DND-41 (cell line): Measurements from ENCODE around the gene CAVIN2.

Experiments
- ATAC-seq: fragments of 200-7000 bp; cut with Tn5 transposase; 3 replicates; pipeline ENCODE4 v1.9.1; 2021; ENCODE audit warnings: low read depth; ENCODE audit not compliant: insufficient read depth
- DNase-seq: peaks from one replicate; pipeline ENCODE4 v3.0.0-alpha.2; 2020
- H2AFZ ChIP-seq: 2 replicates; pipeline ENCODE4 v1.6.0; 2012; ENCODE audit warnings: low read depth, low read length
- H3K27ac ChIP-seq: 2 replicates; pipeline ENCODE4 v1.5.1; 2012; ENCODE audit warnings: low read length, inconsistent platforms
- H3K27me3 ChIP-seq: fragments of 200-600 bp; sonication (generic); 2 replicates; pipeline ENCODE4 v1.6.0; 2012; ENCODE audit warnings: low read length, mild to moderate bottlenecking, inconsistent platforms; ENCODE audit not compliant: insufficient read depth, poor library complexity
- H3K36me3 ChIP-seq: 2 replicates; pipeline ENCODE4 v1.5.1; 2012; ENCODE audit warnings: low read length, inconsistent platforms; ENCODE audit not compliant: insufficient read depth
- H3K4me1 ChIP-seq: 2 replicates; pipeline ENCODE4 v1.5.1; 2012; ENCODE audit warnings: mild to moderate bottlenecking, low read length; ENCODE audit not compliant: insufficient read depth
- H3K4me2 ChIP-seq: 2 replicates; pipeline ENCODE4 v1.6.0; 2012; ENCODE audit warnings: mild to moderate bottlenecking, moderate library complexity, low read length, inconsistent platforms; ENCODE audit not compliant: insufficient read depth
- H3K4me3 ChIP-seq, 2 experiments: fragments of 200-600 bp in 1 of 2; shearing (Covaris generic) in 1 of 2; 2 replicates each; pipeline ENCODE4 v1.5.1; 2012 to 2016; ENCODE audit warnings: inconsistent platforms in 2 of 2, low read length in 2 of 2, mild to moderate bottlenecking in 2 of 2, low read depth in 1 of 2, moderate library complexity in 1 of 2
- H3K79me2 ChIP-seq: 2 replicates; pipeline ENCODE4 v1.6.0; 2012; ENCODE audit warnings: low read length, inconsistent platforms; ENCODE audit not compliant: insufficient read depth
- H3K9ac ChIP-seq: 2 replicates; pipeline ENCODE4 v1.6.0; 2012; ENCODE audit warnings: low read depth, mild to moderate bottlenecking, inconsistent platforms, low read length, moderate library complexity
- H3K9me3 ChIP-seq: 2 replicates; pipeline ENCODE4 v1.5.1; 2012; ENCODE audit warnings: low read length, moderate library complexity, mild to moderate bottlenecking, inconsistent platforms; ENCODE audit not compliant: insufficient read depth, severe bottlenecking
- H4K20me1 ChIP-seq: 2 replicates; pipeline ENCODE4 v1.6.0; 2012; ENCODE audit warnings: low read length; ENCODE audit not compliant: insufficient read depth
- CTCF ChIP-seq: IDR thresholded peaks from 2 replicates; pipeline ENCODE4 v1.5.1; 2012; ENCODE audit warnings: borderline replicate concordance, low read length, moderate library complexity, mild to moderate bottlenecking; ENCODE audit not compliant: poor library complexity, severe bottlenecking; ENCODE audit errors: extremely low read depth
- EZH2 ChIP-seq: IDR thresholded peaks from 3 replicates; pipeline ENCODE4 v1.6.1; 2012; ENCODE audit warnings: borderline replicate concordance, low read depth, mild to moderate bottlenecking, moderate library complexity, low read length, inconsistent platforms; ENCODE audit not compliant: severe bottlenecking

The CAVIN2 gene

GRCh38 chr2:191857259-191857805 is 10.4 kb upstream of the CAVIN2 start:
- DNase-seq, result no peak
- Histone ChIP-seq H3K27me3 (no peaks in the 10 kb centered on the region), H3K36me3 (no peaks in the 10 kb centered on the region), H2AFZ (no peak overlapping the region), H3K9me3 (no peaks in the 10 kb centered on the region), H3K4me1 (no peaks in the 10 kb centered on the region), H3K79me2 (no peaks in the 10 kb centered on the region), H3K4me2 (no peak overlapping the region), H3K4me3 (no peak overlapping the region), H4K20me1 (no peaks in the 10 kb centered on the region), H3K9ac (no peak overlapping the region), H3K27ac (no peak overlapping the region)
- TF ChIP-seq EZH2, result no peak
- no peak for ATAC-seq

GRCh38 chr2:191856111-191856876 is 9.4 kb upstream of the CAVIN2 start:
- Histone ChIP-seq H3K36me3 (no peaks in the 10 kb centered on the region), H3K79me2 (no peaks in the 10 kb centered on the region), H3K4me2 (no peak overlapping the region), H3K9me3 (no peaks in the 10 kb centered on the region), H2AFZ (no peak overlapping the region), H3K4me1 (no peaks in the 10 kb centered on the region), H3K9ac (no peak overlapping the region), H4K20me1 (no peaks in the 10 kb centered on the region), H3K27ac (no peak overlapping the region), H3K27me3 (no peaks in the 10 kb centered on the region), H3K4me3 (no peak overlapping the region)
- ATAC-seq, result no peak
- no peak for TF ChIP-seq EZH2
- no peak for TF ChIP-seq CTCF
- no peak for DNase-seq

- TF ChIP-seq CTCF, result no peak
- TF ChIP-seq EZH2, result no peak
These were observed 8.5 kb upstream of the CAVIN2 start for GRCh38 chr2:191855382-191855781.

GRCh38 chr2:191854382-191855372 is 7.8 kb upstream of the CAVIN2 start:
- H3K9me3 ChIP-seq, result no peaks in the 10 kb centered on the region
- H3K36me3 ChIP-seq, result no peaks in the 10 kb centered on the region
- no peak overlapping the region for H3K4me3 ChIP-seq
- no peak overlapping the region for H2AFZ ChIP-seq
- H4K20me1 ChIP-seq, result no peaks in the 10 kb centered on the region
- TF ChIP-seq EZH2 (no peak), CTCF (no peak)
- no peak overlapping the region for H3K4me2 ChIP-seq
- H3K79me2 ChIP-seq, result no peaks in the 10 kb centered on the region
- ATAC-seq (no peak), DNase-seq (no peak)
- no peak overlapping the region for H3K9ac ChIP-seq
- no peaks in the 10 kb centered on the region for H3K4me1 ChIP-seq
- peaks cover 8% of the 10 kb centered on the region for H3K27me3 ChIP-seq
- H3K27ac ChIP-seq, result no peak overlapping the region

More at GRCh38 chr2:191855382-191855781, 8.5 kb upstream of the CAVIN2 start:
- Histone ChIP-seq H3K27me3 (peaks cover 4% of the 10 kb centered on the region), H3K9me3 (no peaks in the 10 kb centered on the region), H3K4me1 (no peaks in the 10 kb centered on the region), H2AFZ (no peak overlapping the region), H3K4me2 (no peak overlapping the region), H3K79me2 (no peaks in the 10 kb centered on the region), H3K27ac (no peak overlapping the region), H3K36me3 (no peaks in the 10 kb centered on the region), H3K4me3 (no peak overlapping the region), H4K20me1 (no peaks in the 10 kb centered on the region), H3K9ac (no peak overlapping the region)
- ATAC-seq (no peak), DNase-seq (no peak)
